Nephron (organoid): ENCODE data around the gene ADAMTSL3.

Source experiments
- H3K27ac Mint-ChIP-seq, 3 experiments: 2 replicates each; pipeline ENCODE4 v1.8.0; 2020; ENCODE audit warnings: mixed read lengths in 3 of 3, mild to moderate bottlenecking in 2 of 3, moderate library complexity in 1 of 3
- H3K27me3 Mint-ChIP-seq: 2 replicates; pipeline ENCODE4 v1.8.0; 2021; ENCODE audit warnings: low read depth, mild to moderate bottlenecking, moderate library complexity, mixed read lengths
- H3K36me3 Mint-ChIP-seq: 2 replicates; pipeline ENCODE4 v1.8.0; 2020; ENCODE audit warnings: low read depth, mixed read lengths
- H3K4me1 Mint-ChIP-seq: 2 replicates; pipeline ENCODE4 v1.8.0; 2020; ENCODE audit warnings: mixed read lengths
- H3K4me3 Mint-ChIP-seq, 3 experiments: 2 replicates each; pipeline ENCODE4 v1.8.0; 2020; ENCODE audit warnings: mild to moderate bottlenecking in 3 of 3, mixed read lengths in 3 of 3, moderate library complexity in 2 of 3
- H3K9me3 Mint-ChIP-seq: 2 replicates; pipeline ENCODE4 v1.8.0; 2020; ENCODE audit warnings: mixed read lengths
- CTCF ChIP-seq, 3 experiments: fragments of 200-600 bp; sonication (generic); IDR thresholded peaks; one replicate each; pipeline ENCODE4 v1.5.0; 2021; ENCODE audit warnings: antibody characterized with exemption in 3 of 3; ENCODE audit not compliant: unreplicated experiment in 3 of 3

ADAMTSL3 gene

GRCh38 chr15:83904107-83905040, 250.5 kb downstream of the ADAMTSL3 start:
- Mint-ChIP-seq H3K27me3 (peaks cover 21% of the 10 kb centered on the region), H3K4me1 (peaks cover 31% of the 10 kb centered on the region), H3K27ac (peak overlapping the region; percentile 50 to 82 (median 57)), H3K4me3 (peak overlapping the region in 2 of 3 experiments; percentile 1 to 11), H3K36me3 (no peaks in the 10 kb centered on the region), H3K9me3 (no peaks in the 10 kb centered on the region)
- TF ChIP-seq CTCF (IDR thresholded peaks at IDR 0.05; ENCODE audit: unreplicated experiment in 3 of 3), result no peak

GRCh38 chr15:83905556-83906273, 251.8 kb downstream of the ADAMTSL3 start:
- H3K27me3 Mint-ChIP-seq, result peaks cover 21% of the 10 kb centered on the region
- H3K27ac Mint-ChIP-seq, result peak overlapping the region in 2 of 3 experiments; percentile 23 to 82
- peaks cover 22% of the 10 kb centered on the region for H3K4me1 Mint-ChIP-seq
- H3K36me3 Mint-ChIP-seq, result no peaks in the 10 kb centered on the region
- TF ChIP-seq CTCF (IDR thresholded peaks at IDR 0.05; ENCODE audit: unreplicated experiment in 3 of 3), result no peak
- H3K4me3 Mint-ChIP-seq, result no peak overlapping the region
- peaks cover 3% of the 10 kb centered on the region for H3K9me3 Mint-ChIP-seq

GRCh38 chr15:83911345-83911744, 257.4 kb downstream of the ADAMTSL3 start:
- H3K27me3 Mint-ChIP-seq, result no peaks in the 10 kb centered on the region
- H3K4me1 Mint-ChIP-seq, result peaks cover 7% of the 10 kb centered on the region
- H3K9me3 Mint-ChIP-seq, result peaks cover 3% of the 10 kb centered on the region
- peak overlapping the region in 1 of 3 experiments; percentile 16 for H3K27ac Mint-ChIP-seq
- TF ChIP-seq CTCF (IDR thresholded peaks at IDR 0.05; ENCODE audit: unreplicated experiment in 3 of 3), result no peak
- H3K36me3 Mint-ChIP-seq, result no peaks in the 10 kb centered on the region
- H3K4me3 Mint-ChIP-seq, result no peak overlapping the region

GRCh38 chr15:83912343-83912742, 258.4 kb downstream of the ADAMTSL3 start:
- Mint-ChIP-seq H3K9me3 (peaks cover 3% of the 10 kb centered on the region), H3K27me3 (no peaks in the 10 kb centered on the region), H3K4me1 (peaks cover 7% of the 10 kb centered on the region), H3K4me3 (no peak overlapping the region), H3K36me3 (no peaks in the 10 kb centered on the region), H3K27ac (peak overlapping the region in 1 of 3 experiments; percentile 16)
- TF ChIP-seq CTCF (IDR thresholded peaks at IDR 0.05; ENCODE audit: unreplicated experiment in 3 of 3), result no peak

GRCh38 chr15:83913034-83913632, 259.2 kb downstream of the ADAMTSL3 start:
- H3K27me3 Mint-ChIP-seq, result no peaks in the 10 kb centered on the region

More at GRCh38 chr15:83913034-83913632, 259.2 kb downstream of the ADAMTSL3 start:
- no peak overlapping the region for H3K27ac Mint-ChIP-seq
- H3K4me3 Mint-ChIP-seq, result no peak overlapping the region
- peaks cover 3% of the 10 kb centered on the region for H3K9me3 Mint-ChIP-seq
- no peaks in the 10 kb centered on the region for H3K36me3 Mint-ChIP-seq
- TF ChIP-seq CTCF (IDR thresholded peaks at IDR 0.05; ENCODE audit: unreplicated experiment in 3 of 3), result no peak
- peaks cover 8% of the 10 kb centered on the region for H3K4me1 Mint-ChIP-seq
